ENCODE data around the gene KITLG. TPM values are rescaled to one million over a fixed set of nuclear protein-coding genes. Genes with fewer than 3 reads are reported as not detected.

KITLG gene
- total RNA-seq, 1 experiment from 2014 or later, result 7.4 TPM

DNA sequence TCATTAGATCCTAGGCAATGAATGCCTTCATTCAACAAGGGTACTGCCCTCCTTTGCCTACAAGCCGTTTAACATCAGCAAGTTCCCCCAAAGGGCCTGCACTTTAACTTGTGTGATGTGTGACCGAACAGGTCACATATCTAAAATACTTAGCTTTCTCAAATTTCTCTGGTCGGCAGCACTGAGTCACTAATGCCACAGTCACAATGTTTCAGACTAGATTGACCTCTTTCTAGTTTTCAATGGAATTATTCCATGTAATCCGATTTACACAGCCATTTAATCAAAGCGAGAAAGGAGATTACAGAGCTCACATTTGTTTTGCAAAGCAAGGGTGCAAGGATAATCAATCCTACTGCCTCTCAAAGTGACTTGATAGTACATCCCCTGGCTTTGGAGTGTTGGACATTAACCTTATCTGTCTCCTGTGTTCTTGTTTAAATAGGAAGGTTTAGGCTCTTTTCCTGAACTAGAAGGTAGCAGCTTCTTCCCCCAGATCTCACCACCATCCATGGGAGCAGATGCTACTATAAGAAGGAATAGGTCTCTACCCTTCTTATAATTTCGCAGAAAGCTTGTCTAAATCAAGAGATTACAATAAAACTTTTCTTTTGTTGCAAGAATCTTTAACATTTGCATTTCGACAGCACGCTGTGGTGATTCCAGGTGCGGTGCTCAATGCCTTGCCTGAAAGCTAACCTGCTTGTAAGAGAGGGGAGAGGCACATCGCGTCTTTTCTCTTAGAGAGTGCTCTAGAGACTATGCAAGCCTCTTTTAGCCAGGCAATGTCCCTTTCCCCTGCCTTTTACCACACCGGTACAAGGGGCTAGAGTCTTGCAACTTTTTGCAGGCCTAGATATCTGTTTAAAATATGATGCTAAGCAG, 1.8 kb downstream of the KITLG start:
- in situ Hi-C loops (cut with HindIII; ENCODE audit: low pct_unique_long_range_greater_than_20kb, low sequenced_read_pairs), result no loop called here
- ATAC-seq, result peak; percentile 54
- Histone ChIP-seq H3K9me3 (ENCODE audit: control insufficient read depth, insufficient read depth, low read depth, low read length) (no peaks in the 10 kb centered on the region), H3K4me3 (ENCODE audit: low read depth in 2 of 2, low read length in 2 of 2) (peak overlapping the region; percentile 69 to 82), H3K27me3 (ENCODE audit: control insufficient read depth, insufficient read depth, low read length) (peaks cover 16% of the 10 kb centered on the region), H3K4me1 (ENCODE audit: control insufficient read depth, insufficient read depth, low read length) (peaks cover 17% of the 10 kb centered on the region), H3K27ac (ENCODE audit: low read length) (0 out of 2 replicates have a peak overlapping the region, but pooled peaks have one; percentile 17), H3K36me3 (ENCODE audit: control insufficient read depth, insufficient read depth, low read length) (peaks cover 5% of the 10 kb centered on the region; the same call in 1 of the 2 replicates)
- TSS peak; percentile 52 for BruUV-seq (replicated peaks)
- no peak for DNase-seq (ENCODE audit: low read depth, low spot score)
- ChIA-PET POLR2A (no interaction called here), CTCF (no interaction called here)
- intact Hi-C loops (cut with micrococcal nuclease; ENCODE audit: unreplicated experiment), result loop anchor here (10.0 kb wide), 2 partner anchors 406 to 424 kb away; no protein-coding TSS in a partner anchor
- TF ChIP-seq TCF7L2 (IDR thresholded peaks at IDR 0.05; ENCODE audit: low read depth, low read length) (no peak), POLR2AphosphoS5 (IDR thresholded peaks at IDR 0.05; ENCODE audit: low read depth, low read length) (no peak), SIN3A (IDR thresholded peaks at IDR 0.05; ENCODE audit: borderline replicate concordance, insufficient read depth, low read depth, low read length) (no peak)
- TF ChIP-seq, protein P1, sequence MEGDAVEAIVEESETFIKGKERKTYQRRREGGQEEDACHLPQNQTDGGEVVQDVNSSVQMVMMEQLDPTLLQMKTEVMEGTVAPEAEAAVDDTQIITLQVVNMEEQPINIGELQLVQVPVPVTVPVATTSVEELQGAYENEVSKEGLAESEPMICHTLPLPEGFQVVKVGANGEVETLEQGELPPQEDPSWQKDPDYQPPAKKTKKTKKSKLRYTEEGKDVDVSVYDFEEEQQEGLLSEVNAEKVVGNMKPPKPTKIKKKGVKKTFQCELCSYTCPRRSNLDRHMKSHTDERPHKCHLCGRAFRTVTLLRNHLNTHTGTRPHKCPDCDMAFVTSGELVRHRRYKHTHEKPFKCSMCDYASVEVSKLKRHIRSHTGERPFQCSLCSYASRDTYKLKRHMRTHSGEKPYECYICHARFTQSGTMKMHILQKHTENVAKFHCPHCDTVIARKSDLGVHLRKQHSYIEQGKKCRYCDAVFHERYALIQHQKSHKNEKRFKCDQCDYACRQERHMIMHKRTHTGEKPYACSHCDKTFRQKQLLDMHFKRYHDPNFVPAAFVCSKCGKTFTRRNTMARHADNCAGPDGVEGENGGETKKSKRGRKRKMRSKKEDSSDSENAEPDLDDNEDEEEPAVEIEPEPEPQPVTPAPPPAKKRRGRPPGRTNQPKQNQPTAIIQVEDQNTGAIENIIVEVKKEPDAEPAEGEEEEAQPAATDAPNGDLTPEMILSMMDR (IDR thresholded peaks at IDR 0.05), result no peak
- TF ChIP-seq, protein P2, sequence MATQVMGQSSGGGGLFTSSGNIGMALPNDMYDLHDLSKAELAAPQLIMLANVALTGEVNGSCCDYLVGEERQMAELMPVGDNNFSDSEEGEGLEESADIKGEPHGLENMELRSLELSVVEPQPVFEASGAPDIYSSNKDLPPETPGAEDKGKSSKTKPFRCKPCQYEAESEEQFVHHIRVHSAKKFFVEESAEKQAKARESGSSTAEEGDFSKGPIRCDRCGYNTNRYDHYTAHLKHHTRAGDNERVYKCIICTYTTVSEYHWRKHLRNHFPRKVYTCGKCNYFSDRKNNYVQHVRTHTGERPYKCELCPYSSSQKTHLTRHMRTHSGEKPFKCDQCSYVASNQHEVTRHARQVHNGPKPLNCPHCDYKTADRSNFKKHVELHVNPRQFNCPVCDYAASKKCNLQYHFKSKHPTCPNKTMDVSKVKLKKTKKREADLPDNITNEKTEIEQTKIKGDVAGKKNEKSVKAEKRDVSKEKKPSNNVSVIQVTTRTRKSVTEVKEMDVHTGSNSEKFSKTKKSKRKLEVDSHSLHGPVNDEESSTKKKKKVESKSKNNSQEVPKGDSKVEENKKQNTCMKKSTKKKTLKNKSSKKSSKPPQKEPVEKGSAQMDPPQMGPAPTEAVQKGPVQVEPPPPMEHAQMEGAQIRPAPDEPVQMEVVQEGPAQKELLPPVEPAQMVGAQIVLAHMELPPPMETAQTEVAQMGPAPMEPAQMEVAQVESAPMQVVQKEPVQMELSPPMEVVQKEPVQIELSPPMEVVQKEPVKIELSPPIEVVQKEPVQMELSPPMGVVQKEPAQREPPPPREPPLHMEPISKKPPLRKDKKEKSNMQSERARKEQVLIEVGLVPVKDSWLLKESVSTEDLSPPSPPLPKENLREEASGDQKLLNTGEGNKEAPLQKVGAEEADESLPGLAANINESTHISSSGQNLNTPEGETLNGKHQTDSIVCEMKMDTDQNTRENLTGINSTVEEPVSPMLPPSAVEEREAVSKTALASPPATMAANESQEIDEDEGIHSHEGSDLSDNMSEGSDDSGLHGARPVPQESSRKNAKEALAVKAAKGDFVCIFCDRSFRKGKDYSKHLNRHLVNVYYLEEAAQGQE (IDR thresholded peaks at IDR 0.05; ENCODE audit: insufficient read depth in 1 of 2, low read depth in 2 of 2, low read length in 1 of 2), result no peak

DNA sequence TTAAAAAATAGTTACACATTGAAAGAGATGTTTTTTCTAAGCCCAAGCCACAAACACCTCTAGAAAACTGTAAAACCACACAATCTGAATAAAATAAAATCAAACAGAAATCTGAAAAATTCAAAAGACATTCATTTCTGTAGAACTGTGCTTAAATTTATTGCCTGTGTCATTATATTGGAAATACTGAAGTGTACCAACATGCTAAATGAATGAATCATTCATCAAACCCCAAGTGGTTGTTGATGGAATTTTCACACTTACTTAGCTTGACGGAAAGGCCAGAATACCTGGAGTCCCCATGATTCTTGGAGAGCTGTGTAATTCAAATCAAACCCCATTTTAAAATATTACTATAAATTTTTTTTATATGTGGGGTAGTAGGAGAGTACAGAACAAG, 2.7 kb downstream of the KITLG start:
- Histone ChIP-seq H3K9me3 (ENCODE audit: control insufficient read depth, insufficient read depth, low read depth, low read length) (no peaks in the 10 kb centered on the region), H3K27ac (ENCODE audit: low read length) (no peak overlapping the region), H3K27me3 (ENCODE audit: control insufficient read depth, insufficient read depth, low read length) (peaks cover 16% of the 10 kb centered on the region), H3K36me3 (ENCODE audit: control insufficient read depth, insufficient read depth, low read length) (peaks cover 5% of the 10 kb centered on the region; the same call in 1 of the 2 replicates), H3K4me3 (ENCODE audit: low read depth in 2 of 2, low read length in 2 of 2) (no peak overlapping the region; a peak in 1 of 4 replicates), H3K4me1 (ENCODE audit: control insufficient read depth, insufficient read depth, low read length) (peaks cover 17% of the 10 kb centered on the region)
- BruUV-seq (replicated peaks), result no TSS peak
- intact Hi-C loops (cut with micrococcal nuclease; ENCODE audit: unreplicated experiment), result loop anchor here (10.0 kb wide), 2 partner anchors 407 to 423 kb away; no protein-coding TSS in a partner anchor
- DNase-seq (ENCODE audit: low read depth, low spot score) (no peak), ATAC-seq (no peak)
- CTCF ChIA-PET, result no interaction called here
- in situ Hi-C loops (cut with HindIII; ENCODE audit: low pct_unique_long_range_greater_than_20kb, low sequenced_read_pairs), result no loop called here
- TF ChIP-seq TCF7L2 (IDR thresholded peaks at IDR 0.05; ENCODE audit: low read depth, low read length) (no peak), SIN3A (IDR thresholded peaks at IDR 0.05; ENCODE audit: borderline replicate concordance, insufficient read depth, low read depth, low read length) (no peak), POLR2AphosphoS5 (IDR thresholded peaks at IDR 0.05; ENCODE audit: low read depth, low read length) (no peak)
- TF ChIP-seq, protein P2 (IDR thresholded peaks at IDR 0.05; ENCODE audit: insufficient read depth in 1 of 2, low read depth in 2 of 2, low read length in 1 of 2), result no peak
- TF ChIP-seq, protein P1 (IDR thresholded peaks at IDR 0.05), result no peak
- POLR2A ChIA-PET, result no interaction called here
